ENCODE results near the gene RAB28.

RAB28 gene

GRCh38 chr4:13509442-13509841, 25.3 kb upstream of the RAB28 start:
- DNase-seq (ENCODE audit: low spot score), result no peak

DNA sequence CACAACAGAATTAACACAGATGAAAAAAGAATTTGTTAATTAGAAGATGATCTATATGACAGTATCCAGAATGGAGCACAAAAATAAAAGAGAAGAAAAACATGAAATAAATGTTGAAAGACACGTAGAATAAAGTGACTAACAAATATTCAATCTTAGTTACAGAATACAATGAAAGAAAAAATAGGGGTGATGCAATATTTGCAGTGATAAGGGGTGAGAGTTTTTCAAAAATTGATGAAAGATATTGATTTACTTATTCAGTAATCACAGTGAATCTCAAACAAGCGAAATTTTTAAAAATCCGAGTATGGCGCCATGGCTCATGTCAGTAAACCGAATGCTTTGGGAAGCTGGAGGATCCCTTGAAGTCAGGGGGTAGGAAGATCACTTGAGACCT, 20.2 kb upstream of the RAB28 start:
- DNase-seq (ENCODE audit: low spot score), result no peak

GRCh38 chr4:13498469-13498868, 14.3 kb upstream of the RAB28 start:
- no peak for DNase-seq (ENCODE audit: low spot score)

DNA sequence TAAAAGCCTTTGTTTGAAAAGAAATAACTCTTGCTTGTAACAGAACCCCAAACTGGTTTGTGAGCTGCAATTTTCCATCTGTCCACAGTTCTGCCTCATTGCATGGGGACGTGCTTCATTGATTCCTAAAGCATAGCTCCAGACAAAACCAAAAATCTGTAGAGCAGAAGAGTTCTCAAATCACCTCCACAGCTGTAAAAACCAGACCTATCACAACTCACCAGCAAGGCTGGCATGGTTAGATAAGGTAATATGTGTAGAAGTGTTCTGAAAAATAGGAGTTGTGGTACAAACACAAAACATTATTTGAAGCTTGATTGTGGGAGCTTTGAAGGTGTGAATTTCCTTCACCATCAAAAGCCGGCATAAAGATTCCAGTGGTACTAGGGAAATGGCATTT, 12.5 kb upstream of the RAB28 start:
- no peak for DNase-seq (ENCODE audit: low spot score)

- DNase-seq (ENCODE audit: low spot score), result no peak
Observed at GRCh38 chr4:13495753-13496152, 11.6 kb upstream of the RAB28 start.

DNA sequence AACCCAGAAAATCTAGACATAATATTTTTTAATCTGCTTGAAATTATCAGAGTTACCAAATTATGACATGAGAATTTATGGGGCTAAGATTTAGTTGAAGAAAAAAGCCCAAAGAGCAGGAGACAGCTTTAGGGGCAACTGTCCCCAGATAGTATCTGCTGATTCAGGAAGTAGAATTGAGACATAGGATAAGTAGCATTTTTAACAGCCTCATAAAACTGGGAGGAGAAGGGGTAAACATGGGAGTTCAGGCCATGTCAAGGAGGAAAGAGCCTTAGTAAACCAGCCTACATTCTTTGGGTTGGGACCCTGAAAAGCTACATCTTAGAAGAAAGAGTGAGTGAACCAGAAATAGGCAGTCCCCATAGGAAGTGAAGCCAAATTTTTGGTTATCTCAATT, 9.7 kb upstream of the RAB28 start:
- no peak for DNase-seq (ENCODE audit: low spot score)

DNA sequence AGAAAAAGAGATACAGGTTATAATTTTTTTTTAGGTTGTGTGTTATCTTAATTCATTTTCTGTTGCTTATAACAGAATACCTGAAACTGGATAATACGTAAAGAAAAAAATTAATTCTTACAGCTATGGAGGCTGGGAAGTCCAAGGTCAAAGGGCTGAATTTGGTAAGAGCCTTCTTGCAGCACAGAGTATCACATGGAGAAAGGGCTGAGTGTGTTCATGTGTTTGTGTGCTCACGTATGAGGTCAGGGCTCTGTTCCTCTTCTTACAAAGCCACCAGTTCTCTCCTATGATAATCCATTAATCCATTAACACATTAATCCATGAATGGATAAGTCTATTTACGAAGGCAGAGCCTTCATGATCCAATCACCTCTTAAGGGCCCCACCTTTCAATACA, 8.6 kb upstream of the RAB28 start:
- no peak for DNase-seq (ENCODE audit: low spot score)

GRCh38 chr4:13484749-13485221, 645 bp upstream of the RAB28 start:
- DNase-seq (ENCODE audit: low spot score), result peak; percentile 43

GRCh38 chr4:13483768-13484121, 395 bp downstream of the RAB28 start:
- DNase-seq (ENCODE audit: low spot score), result peak; percentile 4

- no peak for DNase-seq (ENCODE audit: low spot score)
Observed at GRCh38 chr4:13483136-13483767, 888 bp downstream of the RAB28 start.

GRCh38 chr4:13481569-13481968, 2.6 kb downstream of the RAB28 start:
- no peak for DNase-seq (ENCODE audit: low spot score)

GRCh38 chr4:13478707-13479106, 5.4 kb downstream of the RAB28 start:
- DNase-seq (ENCODE audit: low spot score), result no peak

DNA sequence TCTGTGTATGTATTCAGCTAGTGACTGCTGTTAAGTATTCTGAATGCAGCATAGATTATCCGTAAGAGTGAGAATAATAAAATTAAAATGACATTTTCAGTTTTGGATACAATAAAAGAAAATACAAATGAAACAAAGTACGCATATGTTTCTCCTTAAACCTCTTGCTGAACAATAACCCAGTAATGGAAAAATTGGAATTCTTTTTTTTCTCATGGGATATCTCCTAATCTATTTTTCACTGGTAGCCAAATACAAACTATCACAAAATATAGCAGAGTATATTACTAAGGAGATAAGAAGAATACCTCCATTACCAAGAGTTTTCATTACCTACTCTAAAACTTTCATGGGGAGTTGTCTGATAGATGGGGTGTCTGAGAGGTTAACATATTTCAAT, 6.0 kb downstream of the RAB28 start:
- DNase-seq (ENCODE audit: low spot score), result no peak

- DNase-seq (ENCODE audit: low spot score), result no peak
Observed at GRCh38 chr4:13476915-13477314, 7.2 kb downstream of the RAB28 start.

GRCh38 chr4:13476152-13476551, 8.0 kb downstream of the RAB28 start:
- no peak for DNase-seq (ENCODE audit: low spot score)

DNA sequence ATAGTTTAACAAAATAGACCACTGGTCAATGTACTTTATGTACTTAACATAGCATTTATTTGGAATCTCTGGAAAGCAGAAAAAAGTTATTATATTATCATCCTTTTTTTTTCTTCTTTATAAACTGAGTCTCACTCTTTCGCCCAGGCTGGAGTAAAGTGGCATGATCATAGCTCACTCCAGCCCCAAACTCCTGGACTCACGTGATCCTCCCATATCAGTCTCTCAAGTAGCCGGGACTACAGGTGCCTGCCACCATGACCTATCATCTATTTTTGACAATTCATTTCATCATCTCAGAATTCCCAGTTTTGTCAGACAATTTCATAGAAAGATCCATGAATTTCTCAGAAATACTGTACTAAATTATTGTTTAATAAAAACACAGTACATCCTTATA, 12.7 kb downstream of the RAB28 start:
- DNase-seq (ENCODE audit: low spot score), result no peak

- DNase-seq (ENCODE audit: low spot score), result no peak
Observed at GRCh38 chr4:13470379-13470778, 13.8 kb downstream of the RAB28 start.

DNA sequence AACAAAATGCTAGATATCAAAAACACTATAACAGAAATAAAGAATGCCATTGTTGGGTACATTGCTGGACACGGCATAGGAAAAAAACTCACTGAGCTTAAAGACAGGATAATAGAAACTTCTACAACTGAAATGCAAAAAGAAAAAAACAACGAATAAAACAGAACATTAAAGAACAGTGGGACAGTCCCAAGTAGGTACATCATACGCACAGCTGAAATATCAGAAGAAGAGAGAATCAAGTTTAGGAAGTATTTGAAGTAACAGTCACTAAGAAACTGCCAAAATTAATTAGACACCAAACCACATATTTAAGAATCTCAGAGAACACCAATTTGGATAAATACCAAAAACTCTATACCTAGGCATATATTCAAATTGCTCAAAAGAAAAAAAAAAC, 19.2 kb downstream of the RAB28 start:
- no peak for DNase-seq (ENCODE audit: low spot score)

- DNase-seq (ENCODE audit: low spot score), result no peak
Observed at GRCh38 chr4:13464543-13464942, 19.6 kb downstream of the RAB28 start.

GRCh38 chr4:13461191-13461905, 22.8 kb downstream of the RAB28 start:
- DNase-seq (ENCODE audit: low spot score), result no peak

DNA sequence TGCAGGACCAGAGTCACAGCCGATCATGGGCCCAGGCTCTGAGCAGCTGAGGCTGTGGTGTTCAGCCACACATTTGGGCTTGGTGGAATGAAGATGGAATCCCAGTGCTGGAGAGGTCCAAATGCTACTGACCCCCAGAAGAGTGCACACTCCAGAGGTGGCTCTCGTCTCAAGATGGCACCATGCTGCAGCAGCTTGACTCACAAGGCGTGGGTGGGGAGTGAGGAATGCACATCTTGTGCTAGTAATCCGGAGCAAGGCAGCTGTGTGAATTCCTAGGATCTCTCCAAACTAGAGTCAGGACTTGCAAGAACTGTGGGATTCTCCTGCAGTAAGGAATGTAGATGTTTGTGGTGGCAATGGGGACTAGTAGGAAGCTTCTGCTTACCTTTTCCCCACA, 28.7 kb downstream of the RAB28 start:
- DNase-seq (ENCODE audit: low spot score), result no peak

- DNase-seq (ENCODE audit: low spot score), result no peak
Observed at GRCh38 chr4:13454786-13455185, 29.4 kb downstream of the RAB28 start.

- DNase-seq (ENCODE audit: low spot score), result no peak
Observed at GRCh38 chr4:13452927-13453579, 31.1 kb downstream of the RAB28 start.

- no peak for DNase-seq (ENCODE audit: low spot score)
Observed at GRCh38 chr4:13449590-13449989, 34.5 kb downstream of the RAB28 start.

Measured in CD4-positive, alpha-beta T cell treated with Interleukin-15 for 4 hours (primary cell).